SK-MEL-5 (cell line): ENCODE measurements around the gene RFC1. TPM values are rescaled to one million over a fixed set of nuclear protein-coding genes. Genes with fewer than 3 reads are reported as not detected.
"Not testable (repeated sequence)": the region's sequence is repeated elsewhere in the genome, so short reads cannot be mapped to it uniquely, and the experiment has no call there.

Experiments used
- DNase-seq: peaks from one replicate; pipeline ENCODE4 v3.0.0-alpha.2; 2016; ENCODE audit warnings: low read depth, low spot score
- in situ Hi-C: cut with HindIII; loops from 2 replicates; pipeline ENCODE4 v1.10.0; 2016; ENCODE audit warnings: low sequenced_read_pairs, high pct_unique_total_duplicates, low pct_unique_long_range_greater_than_20kb
- polyA plus RNA-seq, 2 experiments: library from polyadenylated mRNA; depleted of rRNA; stranded (reverse); fragments of >200 nt; gene quantifications; 2 replicates each; pipeline ENCODE4 v1.2.3, GENCODE V29; 2015
- total RNA-seq: library from RNA; depleted of rRNA; stranded (reverse); fragments of >200 nt; shearing (Covaris generic); gene quantifications from 2 replicates; pipeline ENCODE4 v1.2.3, GENCODE V29; 2014; rRNA removed

RFC1 gene, protein sequence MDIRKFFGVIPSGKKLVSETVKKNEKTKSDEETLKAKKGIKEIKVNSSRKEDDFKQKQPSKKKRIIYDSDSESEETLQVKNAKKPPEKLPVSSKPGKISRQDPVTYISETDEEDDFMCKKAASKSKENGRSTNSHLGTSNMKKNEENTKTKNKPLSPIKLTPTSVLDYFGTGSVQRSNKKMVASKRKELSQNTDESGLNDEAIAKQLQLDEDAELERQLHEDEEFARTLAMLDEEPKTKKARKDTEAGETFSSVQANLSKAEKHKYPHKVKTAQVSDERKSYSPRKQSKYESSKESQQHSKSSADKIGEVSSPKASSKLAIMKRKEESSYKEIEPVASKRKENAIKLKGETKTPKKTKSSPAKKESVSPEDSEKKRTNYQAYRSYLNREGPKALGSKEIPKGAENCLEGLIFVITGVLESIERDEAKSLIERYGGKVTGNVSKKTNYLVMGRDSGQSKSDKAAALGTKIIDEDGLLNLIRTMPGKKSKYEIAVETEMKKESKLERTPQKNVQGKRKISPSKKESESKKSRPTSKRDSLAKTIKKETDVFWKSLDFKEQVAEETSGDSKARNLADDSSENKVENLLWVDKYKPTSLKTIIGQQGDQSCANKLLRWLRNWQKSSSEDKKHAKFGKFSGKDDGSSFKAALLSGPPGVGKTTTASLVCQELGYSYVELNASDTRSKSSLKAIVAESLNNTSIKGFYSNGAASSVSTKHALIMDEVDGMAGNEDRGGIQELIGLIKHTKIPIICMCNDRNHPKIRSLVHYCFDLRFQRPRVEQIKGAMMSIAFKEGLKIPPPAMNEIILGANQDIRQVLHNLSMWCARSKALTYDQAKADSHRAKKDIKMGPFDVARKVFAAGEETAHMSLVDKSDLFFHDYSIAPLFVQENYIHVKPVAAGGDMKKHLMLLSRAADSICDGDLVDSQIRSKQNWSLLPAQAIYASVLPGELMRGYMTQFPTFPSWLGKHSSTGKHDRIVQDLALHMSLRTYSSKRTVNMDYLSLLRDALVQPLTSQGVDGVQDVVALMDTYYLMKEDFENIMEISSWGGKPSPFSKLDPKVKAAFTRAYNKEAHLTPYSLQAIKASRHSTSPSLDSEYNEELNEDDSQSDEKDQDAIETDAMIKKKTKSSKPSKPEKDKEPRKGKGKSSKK
- total RNA-seq = 48.4 and 54.0 TPM in 2 replicates
- polyA plus RNA-seq (2015; cell fraction: cytosol; rRNA removed) = 27.4 and 29.5 TPM in 2 replicates
- polyA plus RNA-seq (2015; cell fraction: nucleus; rRNA removed) = 28.8 and 33.6 TPM in 2 replicates

DNA sequence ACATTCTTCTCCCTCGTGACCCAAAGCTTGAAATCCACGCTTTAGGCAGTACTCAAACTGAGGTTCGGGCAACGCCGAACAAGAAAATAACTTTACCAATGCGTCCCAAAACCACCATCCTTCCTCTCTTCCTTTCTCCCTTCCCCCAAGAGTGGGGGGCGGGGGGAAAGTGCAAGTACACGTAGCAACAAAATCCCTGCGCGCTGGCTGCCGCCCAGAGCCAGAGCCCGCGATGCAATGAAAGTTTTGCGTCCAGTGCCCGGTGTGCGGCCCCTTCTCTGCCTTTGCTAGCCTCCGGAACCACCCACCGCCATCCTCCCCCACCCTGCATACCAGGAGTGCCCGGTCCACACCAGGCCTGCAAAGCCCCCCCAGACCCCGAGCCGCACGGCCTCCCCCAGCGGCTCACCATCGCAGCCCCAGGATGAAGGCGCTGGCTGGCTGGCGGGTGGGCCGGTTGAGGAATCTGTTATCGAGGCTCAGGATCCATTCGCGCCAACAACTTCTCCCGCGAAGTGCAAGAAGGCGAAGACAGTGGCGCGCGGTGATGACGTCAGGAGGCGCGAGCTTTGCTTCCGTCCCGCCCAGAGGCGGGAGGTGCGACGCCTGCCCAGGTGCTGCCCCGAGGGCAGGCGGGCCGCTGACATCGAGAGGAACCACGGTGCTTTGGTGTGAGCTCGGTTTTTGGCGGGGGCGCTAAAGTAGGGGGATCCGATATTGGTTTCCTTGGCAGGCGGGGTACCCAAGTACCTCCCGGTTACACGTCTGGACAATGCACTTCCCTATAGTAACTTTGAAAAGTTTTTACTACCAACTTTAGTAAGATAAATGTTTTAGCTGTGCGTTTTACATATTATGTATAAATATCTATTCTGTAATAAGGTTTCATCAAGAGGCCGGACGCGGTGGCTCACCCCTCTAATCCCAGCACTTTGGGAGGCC is at the start of gene RFC1:
TSS of gene RFC1 (minus strand) at position 533 of the 942 bp plus-strand sequence. CDS start at position 412, 121 bp downstream.
- in situ Hi-C loops = no loop called here
- DNase-seq = peak; percentile 88

DNA sequence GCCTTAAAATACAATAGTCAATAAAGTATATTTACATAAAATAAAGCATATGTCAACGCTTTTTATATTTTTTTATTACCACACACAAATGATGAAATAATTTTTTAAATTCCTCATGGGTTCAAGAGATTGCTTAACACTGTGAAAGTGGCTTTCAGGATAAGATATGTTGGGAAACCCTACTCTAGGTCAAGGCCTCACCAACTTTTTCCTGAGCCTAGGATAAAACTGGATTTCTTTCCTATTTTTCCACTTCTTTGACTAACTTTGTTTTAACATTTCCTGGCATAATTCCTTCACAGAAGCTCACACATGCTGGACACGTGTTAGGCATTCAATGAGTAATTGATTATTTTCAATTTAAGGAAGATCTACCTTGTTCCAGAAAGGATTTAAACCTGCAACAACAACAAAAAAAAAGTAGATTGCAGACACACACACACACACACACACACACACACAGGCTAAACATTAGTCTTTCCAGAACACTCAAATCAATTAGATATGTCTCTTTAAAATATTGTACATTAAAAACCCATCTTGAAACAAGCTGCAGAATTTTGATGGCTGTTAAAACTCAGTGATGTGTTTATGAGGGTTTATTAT is 49.6 kb upstream of the RFC1 start:
- DNase-seq = no peak
- in situ Hi-C loops = no loop called here

DNA sequence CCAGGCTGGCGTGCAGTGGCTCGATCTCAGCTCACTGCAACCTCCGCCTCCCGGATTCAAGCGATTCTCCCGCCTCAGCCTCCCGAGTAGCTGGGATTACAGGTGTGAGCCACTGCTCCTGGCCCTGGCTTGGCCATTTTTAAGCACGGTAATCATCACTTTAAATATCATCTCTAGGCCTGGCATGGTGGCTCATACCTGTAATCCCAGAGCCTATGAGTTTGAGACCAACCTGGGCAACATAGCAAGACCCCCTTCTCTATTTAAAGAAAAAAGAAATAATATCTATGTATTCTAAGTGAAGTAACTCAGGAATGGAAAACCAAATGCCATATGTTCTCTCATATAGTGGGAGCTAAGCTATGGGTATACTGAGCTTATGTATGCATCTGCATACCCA is 45.4 kb upstream of the RFC1 start:
- in situ Hi-C loops, DNase-seq: not testable (repeated sequence)

DNA sequence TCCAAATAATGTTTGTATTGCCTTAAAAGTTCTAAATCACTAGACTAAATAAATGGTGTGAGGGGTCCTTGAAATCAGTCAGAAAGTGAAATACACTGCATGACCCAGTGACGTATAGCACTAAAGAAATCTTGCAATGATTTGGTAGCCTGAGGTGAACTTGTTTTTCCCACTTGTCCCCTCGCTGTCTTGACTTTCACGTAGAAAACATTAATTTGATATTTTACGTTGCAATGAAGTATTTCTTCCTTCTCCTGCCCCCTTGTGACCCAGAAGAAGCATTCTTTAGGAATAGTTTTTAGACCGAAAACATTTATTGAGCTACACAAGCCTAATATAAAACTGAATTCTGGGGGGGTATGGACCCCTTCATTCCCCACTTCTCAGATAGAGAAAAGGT is 44.3 kb upstream of the RFC1 start:
- in situ Hi-C loops = no loop called here
- peak; percentile 28 for DNase-seq

DNA sequence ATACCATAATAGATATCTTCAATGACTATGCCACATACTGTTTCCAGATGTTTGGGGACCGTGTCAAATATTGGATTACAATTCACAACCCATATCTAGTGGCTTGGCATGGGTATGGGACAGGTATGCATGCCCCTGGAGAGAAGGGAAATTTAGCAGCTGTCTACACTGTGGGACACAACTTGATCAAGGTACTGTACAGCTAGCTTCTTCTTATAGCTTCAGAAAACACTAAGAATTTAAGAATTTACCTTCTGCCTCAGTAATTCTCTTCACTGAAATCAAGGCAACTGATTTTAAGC is 41.4 kb upstream of the RFC1 start:
- in situ Hi-C loops = no loop called here
- no peak for DNase-seq

DNA sequence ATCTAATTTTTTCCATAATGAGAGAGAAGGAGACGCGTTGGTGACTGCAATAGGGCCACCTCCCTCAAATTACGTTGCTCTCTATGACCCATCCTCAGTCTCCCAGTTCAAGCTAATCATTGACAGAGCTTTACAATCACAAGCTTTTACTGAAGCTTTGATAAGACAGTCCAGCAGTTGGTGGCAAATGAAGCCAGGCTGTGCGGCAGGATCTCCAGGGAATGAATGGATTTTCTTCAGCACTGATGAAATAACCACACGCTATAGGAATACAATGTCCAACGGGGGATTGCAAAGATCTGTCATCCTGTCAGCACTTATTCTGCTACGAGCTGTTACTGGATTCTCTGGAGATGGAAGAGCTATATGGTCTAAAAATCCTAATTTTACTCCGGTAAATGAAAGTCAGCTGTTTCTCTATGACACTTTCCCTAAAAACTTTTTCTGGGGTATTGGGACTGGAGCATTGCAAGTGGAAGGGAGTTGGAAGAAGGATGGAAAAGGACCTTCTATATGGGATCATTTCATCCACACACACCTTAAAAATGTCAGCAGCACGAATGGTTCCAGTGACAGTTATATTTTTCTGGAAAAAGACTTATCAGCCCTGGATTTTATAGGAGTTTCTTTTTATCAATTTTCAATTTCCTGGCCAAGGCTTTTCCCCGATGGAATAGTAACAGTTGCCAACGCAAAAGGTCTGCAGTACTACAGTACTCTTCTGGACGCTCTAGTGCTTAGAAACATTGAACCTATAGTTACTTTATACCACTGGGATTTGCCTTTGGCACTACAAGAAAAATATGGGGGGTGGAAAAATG is 40.8 kb upstream of the RFC1 start, which contains the start of gene KLB:
TSS of gene KLB (plus strand) at position 168 of the 821 bp plus-strand sequence. CDS start at position 188, 20 bp downstream.
- DNase-seq = no peak
- in situ Hi-C loops = no loop called here

DNA sequence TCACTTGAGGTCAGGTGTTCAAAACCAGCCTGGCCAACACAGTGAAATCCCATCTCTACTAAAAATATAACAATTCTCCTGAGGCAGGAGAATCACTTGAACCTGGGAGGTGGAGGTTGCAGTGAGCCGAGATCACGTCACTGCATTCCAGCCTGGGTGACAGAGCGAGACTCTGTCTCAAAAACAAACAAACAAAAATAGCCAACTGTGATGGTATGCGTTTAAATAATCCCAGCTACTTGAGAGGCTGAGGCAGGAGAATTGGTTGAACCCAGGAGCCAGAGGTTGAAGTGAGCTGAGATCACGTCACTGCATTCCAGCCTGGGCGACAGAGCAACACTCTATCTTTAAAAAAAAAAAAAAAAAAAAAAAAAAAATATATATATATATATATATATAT is 35.5 kb upstream of the RFC1 start:
- in situ Hi-C loops, DNase-seq: not testable (repeated sequence)

DNA sequence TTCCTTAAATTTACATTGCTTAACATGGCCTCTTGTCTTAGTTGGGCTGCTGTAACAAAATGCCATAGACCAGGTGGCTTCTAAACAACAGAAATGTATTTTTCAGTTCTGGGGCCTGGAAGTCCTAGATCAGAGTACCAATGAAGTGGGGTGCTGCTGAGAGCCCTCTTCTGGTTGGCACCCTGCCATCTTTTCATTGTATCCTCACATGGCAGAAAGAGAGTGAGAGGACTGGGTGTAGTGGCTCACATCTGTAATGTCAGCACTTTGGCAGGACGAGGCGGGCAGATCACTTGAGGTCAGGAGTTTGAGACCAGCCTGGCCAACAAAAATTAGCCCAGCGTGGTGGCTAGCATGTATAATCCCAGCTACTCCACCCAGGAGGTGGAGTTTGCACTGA is 28.5 kb upstream of the RFC1 start:
- in situ Hi-C loops = no loop called here
- DNase-seq = no peak

DNA sequence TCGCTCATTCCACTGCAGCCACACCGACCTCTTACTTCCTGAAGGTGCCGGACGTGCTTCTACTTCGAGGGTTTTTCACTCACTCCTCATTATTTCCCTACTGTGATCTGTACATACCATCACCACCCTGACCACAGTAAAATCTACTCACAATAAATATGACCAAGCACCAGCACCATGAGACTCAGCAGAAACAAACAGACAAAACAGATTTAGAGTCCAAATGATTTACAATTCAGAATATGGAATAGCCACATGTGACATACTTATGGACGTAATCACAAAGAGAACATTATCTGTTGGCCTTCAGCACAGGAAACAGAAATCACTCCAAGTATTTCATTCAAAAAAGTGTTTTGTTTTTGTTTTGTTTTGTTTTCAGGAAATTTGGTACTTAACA is 24.4 kb upstream of the RFC1 start:
- in situ Hi-C loops = no loop called here
- DNase-seq = peak; percentile 82

DNA sequence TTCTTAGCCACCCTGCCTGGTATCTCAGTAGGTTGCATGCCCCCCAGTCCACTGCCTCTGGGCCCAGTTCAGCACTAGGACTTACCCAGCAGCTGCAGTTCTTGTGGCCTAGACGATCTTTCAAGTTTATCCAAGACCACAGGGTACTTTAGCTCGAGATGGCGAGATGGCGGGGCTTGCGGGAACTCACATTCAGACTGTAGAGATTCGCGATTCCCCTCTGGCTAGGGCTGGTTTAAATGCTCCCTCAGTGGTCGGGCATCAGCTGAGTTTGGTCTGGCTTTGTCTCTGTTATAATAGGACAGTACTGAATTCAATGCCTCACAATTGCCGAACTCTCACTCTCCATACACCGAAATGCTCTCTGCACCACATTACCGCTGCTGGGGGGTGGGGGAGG is 18.4 kb upstream of the RFC1 start:
- no peak for DNase-seq
- in situ Hi-C loops = no loop called here

DNA sequence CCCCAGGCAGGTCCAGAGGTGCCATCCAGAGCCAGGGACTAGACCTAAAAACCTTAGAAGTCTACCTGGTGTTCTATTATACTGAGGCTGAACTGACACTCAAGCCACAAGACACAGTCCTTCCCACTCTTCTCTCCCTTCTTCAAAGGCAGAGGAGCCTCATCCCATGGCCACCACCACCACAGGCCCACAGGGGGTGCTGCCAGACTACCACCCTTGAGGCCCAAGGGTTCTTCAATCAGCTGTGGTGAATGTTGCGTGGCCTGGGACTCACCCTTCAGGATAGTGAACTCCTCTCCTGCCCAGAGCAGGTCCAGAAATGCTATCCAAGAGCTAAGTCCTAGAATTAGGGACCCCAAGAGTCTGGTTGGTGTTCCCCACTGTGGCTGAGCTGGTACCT is 17.5 kb upstream of the RFC1 start:
- in situ Hi-C loops = no loop called here
- no peak for DNase-seq

DNA sequence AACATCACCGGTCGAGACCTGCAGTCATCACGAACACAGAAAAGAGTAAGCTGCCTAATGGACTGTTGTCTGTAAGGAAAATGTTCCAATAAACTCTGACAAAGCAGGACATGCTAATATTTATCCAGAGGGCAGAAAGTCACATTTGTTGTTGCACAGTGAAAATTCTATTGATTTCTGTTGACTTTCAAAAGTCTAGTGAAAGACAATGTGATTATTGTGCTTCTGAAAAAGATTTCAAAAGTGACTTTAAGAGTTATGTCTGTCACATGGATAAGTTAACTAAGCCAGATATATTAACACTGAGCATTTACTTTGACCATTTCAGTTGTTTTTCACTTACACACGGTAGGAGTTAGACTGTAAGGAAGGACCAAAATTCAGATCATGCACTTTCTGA is 9.3 kb upstream of the RFC1 start:
- peak; percentile 57 for DNase-seq
- in situ Hi-C loops = no loop called here

DNA sequence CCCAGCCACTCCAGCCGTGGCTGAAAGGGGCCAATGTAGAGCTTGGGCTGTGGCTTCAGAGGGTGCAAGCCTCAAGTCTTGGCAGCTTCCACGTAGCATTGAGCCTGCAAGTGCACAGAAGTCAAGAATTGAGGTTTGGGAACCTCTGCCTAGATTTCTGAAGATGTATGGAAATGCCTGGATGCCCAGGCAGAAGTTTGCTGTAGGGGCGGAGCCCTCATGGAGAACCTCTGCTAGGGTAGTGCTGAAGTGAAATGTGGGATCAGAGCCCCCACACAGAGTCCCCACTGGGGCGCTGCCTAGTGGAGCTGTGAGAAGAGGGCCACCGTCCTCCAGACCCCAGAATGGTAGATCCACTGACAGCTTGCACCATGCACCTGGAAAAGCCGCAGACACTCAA is 5.0 kb upstream of the RFC1 start:
- DNase-seq, in situ Hi-C loops: not testable (repeated sequence)

DNA sequence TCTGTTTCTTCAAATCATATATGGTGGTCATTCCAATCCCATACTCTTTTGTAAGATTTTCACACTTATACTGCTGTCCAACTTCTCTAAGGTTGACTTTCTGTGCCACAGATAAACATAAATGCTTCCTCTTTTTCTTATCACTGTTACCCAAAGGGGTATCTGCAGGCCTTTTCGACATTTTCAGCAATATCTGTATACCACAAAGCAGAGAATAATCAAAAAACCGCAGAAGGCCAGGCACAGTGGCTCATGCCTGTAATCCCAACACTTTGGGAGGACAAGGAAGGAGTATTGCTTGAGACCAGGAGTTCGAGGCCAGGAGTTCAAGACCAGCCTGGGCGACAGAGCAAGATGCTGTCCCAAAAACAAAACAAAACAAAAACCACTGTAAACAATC is 3.1 kb upstream of the RFC1 start:
- no peak for DNase-seq
- in situ Hi-C loops = no loop called here

DNA sequence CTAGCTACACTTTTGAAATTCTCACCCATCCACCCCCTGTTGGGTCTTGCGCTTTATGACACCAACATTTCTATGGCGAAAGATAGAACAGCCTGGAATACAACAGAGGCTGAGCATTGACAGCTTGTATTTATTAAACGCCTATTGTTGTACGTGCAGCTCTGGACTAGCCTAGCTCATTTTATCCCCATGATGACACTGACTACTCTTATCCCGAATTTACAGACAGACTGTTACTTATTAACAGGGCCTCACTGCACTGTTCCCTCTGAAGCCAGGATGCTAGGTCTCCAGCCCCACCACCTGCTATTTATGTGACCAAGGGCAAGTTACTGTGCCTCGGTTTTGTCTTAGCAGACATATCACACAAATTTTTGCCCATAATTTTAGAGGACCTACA is 1.0 kb upstream of the RFC1 start:
- in situ Hi-C loops = no loop called here
- no peak for DNase-seq

DNA sequence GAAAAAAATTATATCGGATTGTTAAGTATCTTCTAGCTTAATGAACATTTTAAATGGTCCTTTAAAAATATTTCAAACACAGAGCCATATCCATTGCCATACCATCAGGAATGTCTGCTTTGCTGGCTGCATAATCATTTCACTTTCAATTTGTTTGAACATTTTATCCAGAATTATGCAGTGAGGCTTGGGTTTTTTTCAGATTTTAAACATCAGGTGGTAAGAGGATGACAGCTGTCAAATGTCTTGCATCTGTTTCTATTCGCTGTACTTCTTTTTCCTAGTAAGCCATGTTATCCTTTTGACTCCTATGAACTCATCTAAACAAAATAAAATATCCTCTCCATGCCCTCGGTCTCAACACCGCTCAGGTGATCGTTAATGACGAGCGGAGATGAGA is 802 bp downstream of the RFC1 start:
- in situ Hi-C loops = no loop called here
- DNase-seq = no peak
